Suprapubic skin (tissue), 4 donors: ENCODE results near the gene ITGA5. TPM values are rescaled to one million over a fixed set of nuclear protein-coding genes. Genes with fewer than 3 reads are reported as not detected.

ENCODE experiments used
- DNase-seq, 2 donors: peaks; one replicate each; pipeline ENCODE4 v3.0.0-alpha.2; 2019; ENCODE audit warnings: low spot score in 2 of 2
- H3K27ac ChIP-seq: fragments of 200-600 bp; sonication (generic); one replicate; pipeline ENCODE4 v1.5.1; 2019
- H3K27me3 ChIP-seq: fragments of 200-600 bp; sonication (generic); one replicate; pipeline ENCODE4 v1.5.1; 2019
- H3K36me3 ChIP-seq: fragments of 200-600 bp; sonication (generic); one replicate; pipeline ENCODE4 v1.5.1; 2019
- H3K4me1 ChIP-seq: fragments of 200-600 bp; sonication (generic); one replicate; pipeline ENCODE4 v1.5.1; 2019
- H3K4me3 ChIP-seq: fragments of 200-600 bp; sonication (generic); one replicate; pipeline ENCODE4 v1.5.1; 2019; ENCODE audit warnings: mild to moderate bottlenecking
- H3K9me3 ChIP-seq: fragments of 200-600 bp; sonication (generic); one replicate; pipeline ENCODE4 v1.5.1; 2019
- CTCF ChIP-seq, 2 donors: fragments of 200-600 bp in 1 of 2; fragments of 450-650 bp in 1 of 2; sonication (generic) in 1 of 2; IDR thresholded peaks; one replicate each; pipeline ENCODE4 v1.5.1; 2016 to 2019; ENCODE audit warnings: antibody characterized with exemption in 2 of 2, mild to moderate bottlenecking in 1 of 2, moderate library complexity in 1 of 2
- EP300 ChIP-seq: sonication (generic); formaldehyde crosslinking; IDR thresholded peaks from one replicate; pipeline ENCODE4 v1.6.1; 2017; ENCODE audit warnings: antibody characterized with exemption
- POLR2A ChIP-seq, 2 donors: fragments of 450-650 bp; IDR thresholded peaks; one replicate each; pipeline ENCODE4 v1.6.1; 2017; ENCODE audit warnings: antibody characterized with exemption in 2 of 2, mild to moderate bottlenecking in 2 of 2, moderate library complexity in 2 of 2
- POLR2AphosphoS5 ChIP-seq, 3 donors: sonication (generic); formaldehyde crosslinking; IDR thresholded peaks; one replicate each; pipeline ENCODE4 v1.6.1; 2017; ENCODE audit warnings: antibody characterized with exemption in 3 of 3
- WGBS: methylation state at CpG from one replicate; pipeline ENCODE4 v1.1.5; 2018; 5-methylcytosine and 5-hydroxymethylcytosine counted together
- total RNA-seq, 4 donors: library from RNA; depleted of rRNA; stranded (reverse); fragments of >200 nt; gene quantifications; one replicate each; pipeline ENCODE4 v1.1.0, GENCODE V29; 2016

The ITGA5 gene
- total RNA-seq, 4 donors from 2014 or later: 16.3 to 36.4 (median 24.8) TPM

- no peak overlapping the region for H3K4me3 ChIP-seq
- TF ChIP-seq POLR2A (IDR thresholded peaks at IDR 0.05) (no peak), CTCF (IDR thresholded peaks at IDR 0.05) (no peak), POLR2AphosphoS5 (IDR thresholded peaks at IDR 0.05) (no peak), EP300 (no peak)
- no peak overlapping the region for H3K27ac ChIP-seq
- H3K27me3 ChIP-seq: no peaks in the 10 kb centered on the region
- 93% methylated on average over 3 of the region's 10 CpGs for WGBS
- peaks cover 20% of the 10 kb centered on the region for H3K4me1 ChIP-seq
- no peaks in the 10 kb centered on the region for H3K9me3 ChIP-seq
- no peak for DNase-seq
- H3K36me3 ChIP-seq: peaks cover 93% of the 10 kb centered on the region
Measured at GRCh38 chr12:54405106-54405505, 14.0 kb downstream of the ITGA5 start.

GRCh38 chr12:54404061-54405004 lies 14.7 kb downstream of the ITGA5 start:
- Histone ChIP-seq H3K36me3 (peaks cover 94% of the 10 kb centered on the region), H3K9me3 (no peaks in the 10 kb centered on the region), H3K27ac (no peak overlapping the region), H3K27me3 (no peaks in the 10 kb centered on the region), H3K4me3 (no peak overlapping the region), H3K4me1 (peaks cover 20% of the 10 kb centered on the region)
- TF ChIP-seq CTCF (IDR thresholded peaks at IDR 0.05) (peak; percentile 79 to 96), POLR2A (IDR thresholded peaks at IDR 0.05) (no peak), POLR2AphosphoS5 (IDR thresholded peaks at IDR 0.05) (no peak), EP300 (no peak)
- WGBS: 61% methylated on average over 11 of the region's 11 CpGs
- no peak for DNase-seq

GRCh38 chr12:54401119-54401518 lies 17.9 kb downstream of the ITGA5 start:
- Histone ChIP-seq H3K4me3 (no peak overlapping the region), H3K4me1 (peaks cover under 1% of the 10 kb centered on the region), H3K27ac (no peak overlapping the region), H3K9me3 (no peaks in the 10 kb centered on the region), H3K27me3 (no peaks in the 10 kb centered on the region), H3K36me3 (peaks cover 93% of the 10 kb centered on the region)
- 100% methylated on average over 2 of the region's 2 CpGs for WGBS
- no peak for DNase-seq
- TF ChIP-seq POLR2AphosphoS5 (IDR thresholded peaks at IDR 0.05) (no peak), POLR2A (IDR thresholded peaks at IDR 0.05) (no peak)

GRCh38 chr12:54398995-54399793 lies 19.9 kb downstream of the ITGA5 start:
- H3K9me3 ChIP-seq: no peaks in the 10 kb centered on the region
- DNase-seq: peak; percentile 92 to 94
- no peak overlapping the region for H3K4me3 ChIP-seq
- TF ChIP-seq CTCF (IDR thresholded peaks at IDR 0.05): peak; percentile 97 to 98
- TF ChIP-seq EP300: no peak
- H3K27me3 ChIP-seq: no peaks in the 10 kb centered on the region
- H3K27ac ChIP-seq: no peak overlapping the region
- 67% methylated on average over 8 of the region's 8 CpGs for WGBS
- H3K4me1 ChIP-seq: peaks cover 5% of the 10 kb centered on the region
- peaks cover 95% of the 10 kb centered on the region for H3K36me3 ChIP-seq

GRCh38 chr12:54398218-54398617 lies 20.8 kb downstream of the ITGA5 start:
- Histone ChIP-seq H3K4me3 (no peak overlapping the region), H3K9me3 (no peaks in the 10 kb centered on the region), H3K27me3 (no peaks in the 10 kb centered on the region), H3K36me3 (peaks cover 85% of the 10 kb centered on the region), H3K4me1 (peaks cover 14% of the 10 kb centered on the region), H3K27ac (no peak overlapping the region)
- peak in 1 of 2 donors; percentile 55 for DNase-seq
- 90% methylated on average over 2 of the region's 2 CpGs for WGBS
- TF ChIP-seq CTCF (IDR thresholded peaks at IDR 0.05) (no peak), EP300 (no peak), POLR2AphosphoS5 (IDR thresholded peaks at IDR 0.05) (no peak), POLR2A (IDR thresholded peaks at IDR 0.05) (no peak)
